NB4 (cell line): ENCODE measurements around the gene GEN1.

Experiments used
- DNase-seq: peaks from one replicate; pipeline ENCODE4 v3.0.0; 2010; ENCODE audit warnings: low read depth
- H3K4me3 ChIP-seq: one replicate; pipeline ENCODE4 v1.5.1; 2011; ENCODE audit warnings: mild to moderate bottlenecking, low read depth, low read length, moderate library complexity
- MYC ChIP-seq: IDR thresholded peaks from 2 replicates; pipeline ENCODE4 v1.6.1; 2011; ENCODE audit warnings: low read depth, low read length
- POLR2A ChIP-seq: IDR thresholded peaks from 2 replicates; pipeline ENCODE4 v1.6.1; 2011; ENCODE audit warnings: mild to moderate bottlenecking; ENCODE audit not compliant: insufficient read length; ENCODE audit errors: extremely low read depth
- TF ChIP-seq, protein P1 (sequence below): IDR thresholded peaks from 2 replicates; pipeline ENCODE4 v1.6.1; 2011; ENCODE audit warnings: low read depth, low read length
- TF ChIP-seq, protein P2 (sequence below): IDR thresholded peaks from one replicate; pipeline ENCODE4 v1.5.1; 2012; ENCODE audit warnings: low read depth, low read length

The GEN1 gene

DNA sequence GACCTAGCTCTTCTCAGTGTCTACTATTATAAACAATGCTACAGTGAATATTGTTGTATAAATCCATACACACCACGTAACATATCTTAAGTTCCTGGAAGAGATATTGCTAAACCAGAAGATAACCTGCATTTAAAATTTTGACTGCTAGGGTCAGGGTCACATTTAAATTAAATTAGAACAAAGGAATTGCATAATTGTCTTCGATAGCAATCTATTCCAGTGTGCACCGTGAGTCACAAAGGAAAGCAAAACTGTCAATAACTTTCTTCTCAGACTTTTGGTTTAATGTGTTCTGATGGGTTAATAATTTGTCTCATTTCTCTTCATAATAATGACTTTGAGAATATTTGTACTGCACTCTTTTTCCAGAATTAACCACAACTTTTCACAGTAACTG, 4.2 kb downstream of the GEN1 start:
- peak overlapping the region; percentile 18 for H3K4me3 ChIP-seq
- peak; percentile 46 for DNase-seq
- TF ChIP-seq MYC (no peak), POLR2A (no peak)
- TF ChIP-seq, protein P1, sequence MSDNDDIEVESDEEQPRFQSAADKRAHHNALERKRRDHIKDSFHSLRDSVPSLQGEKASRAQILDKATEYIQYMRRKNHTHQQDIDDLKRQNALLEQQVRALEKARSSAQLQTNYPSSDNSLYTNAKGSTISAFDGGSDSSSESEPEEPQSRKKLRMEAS: no peak
- TF ChIP-seq, protein P2, sequence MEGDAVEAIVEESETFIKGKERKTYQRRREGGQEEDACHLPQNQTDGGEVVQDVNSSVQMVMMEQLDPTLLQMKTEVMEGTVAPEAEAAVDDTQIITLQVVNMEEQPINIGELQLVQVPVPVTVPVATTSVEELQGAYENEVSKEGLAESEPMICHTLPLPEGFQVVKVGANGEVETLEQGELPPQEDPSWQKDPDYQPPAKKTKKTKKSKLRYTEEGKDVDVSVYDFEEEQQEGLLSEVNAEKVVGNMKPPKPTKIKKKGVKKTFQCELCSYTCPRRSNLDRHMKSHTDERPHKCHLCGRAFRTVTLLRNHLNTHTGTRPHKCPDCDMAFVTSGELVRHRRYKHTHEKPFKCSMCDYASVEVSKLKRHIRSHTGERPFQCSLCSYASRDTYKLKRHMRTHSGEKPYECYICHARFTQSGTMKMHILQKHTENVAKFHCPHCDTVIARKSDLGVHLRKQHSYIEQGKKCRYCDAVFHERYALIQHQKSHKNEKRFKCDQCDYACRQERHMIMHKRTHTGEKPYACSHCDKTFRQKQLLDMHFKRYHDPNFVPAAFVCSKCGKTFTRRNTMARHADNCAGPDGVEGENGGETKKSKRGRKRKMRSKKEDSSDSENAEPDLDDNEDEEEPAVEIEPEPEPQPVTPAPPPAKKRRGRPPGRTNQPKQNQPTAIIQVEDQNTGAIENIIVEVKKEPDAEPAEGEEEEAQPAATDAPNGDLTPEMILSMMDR: no peak

DNA sequence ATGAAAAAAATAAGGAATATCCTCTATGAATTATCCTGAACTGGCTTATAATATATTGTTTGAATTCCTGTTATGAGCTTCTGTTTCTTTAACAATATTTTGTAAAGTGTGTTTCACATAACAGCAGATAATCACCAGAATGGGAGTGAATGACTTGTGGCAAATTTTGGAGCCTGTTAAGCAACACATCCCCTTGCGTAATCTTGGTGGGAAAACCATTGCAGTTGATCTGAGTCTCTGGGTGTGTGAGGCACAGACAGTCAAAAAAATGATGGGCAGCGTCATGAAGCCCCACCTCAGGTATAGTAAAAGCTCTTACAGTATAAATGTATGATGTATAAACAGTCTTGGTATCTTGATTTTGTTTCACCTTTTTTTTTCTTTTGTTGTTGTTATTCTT, 5.9 kb downstream of the GEN1 start:
- TF ChIP-seq POLR2A: no peak
- TF ChIP-seq MYC: no peak
- TF ChIP-seq, protein P1: no peak
- TF ChIP-seq, protein P2: no peak
- H3K4me3 ChIP-seq: no peak overlapping the region
- peak; percentile 88 for DNase-seq

DNA sequence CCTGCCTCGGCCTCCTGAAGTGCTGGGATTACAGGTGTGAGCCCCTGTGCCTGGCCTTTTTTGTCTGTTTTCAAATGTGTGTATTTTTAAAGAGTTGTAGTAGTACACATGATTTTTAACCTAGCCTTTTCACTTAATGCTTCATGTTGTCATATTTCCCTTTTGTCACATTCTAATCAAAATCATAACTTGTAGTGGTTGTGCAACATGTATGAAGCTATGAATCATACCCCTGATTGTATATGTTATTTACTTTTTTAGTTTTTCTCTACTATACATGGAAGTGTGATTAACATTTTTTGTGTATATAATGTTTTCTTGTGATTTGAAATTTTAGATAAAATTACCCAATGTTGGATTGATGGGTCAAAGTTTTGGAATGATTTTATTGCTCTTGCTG, 8.5 kb downstream of the GEN1 start:
- H3K4me3 ChIP-seq: no peak overlapping the region
- no peak for TF ChIP-seq POLR2A
- TF ChIP-seq, protein P1: no peak
- no peak for DNase-seq

DNA sequence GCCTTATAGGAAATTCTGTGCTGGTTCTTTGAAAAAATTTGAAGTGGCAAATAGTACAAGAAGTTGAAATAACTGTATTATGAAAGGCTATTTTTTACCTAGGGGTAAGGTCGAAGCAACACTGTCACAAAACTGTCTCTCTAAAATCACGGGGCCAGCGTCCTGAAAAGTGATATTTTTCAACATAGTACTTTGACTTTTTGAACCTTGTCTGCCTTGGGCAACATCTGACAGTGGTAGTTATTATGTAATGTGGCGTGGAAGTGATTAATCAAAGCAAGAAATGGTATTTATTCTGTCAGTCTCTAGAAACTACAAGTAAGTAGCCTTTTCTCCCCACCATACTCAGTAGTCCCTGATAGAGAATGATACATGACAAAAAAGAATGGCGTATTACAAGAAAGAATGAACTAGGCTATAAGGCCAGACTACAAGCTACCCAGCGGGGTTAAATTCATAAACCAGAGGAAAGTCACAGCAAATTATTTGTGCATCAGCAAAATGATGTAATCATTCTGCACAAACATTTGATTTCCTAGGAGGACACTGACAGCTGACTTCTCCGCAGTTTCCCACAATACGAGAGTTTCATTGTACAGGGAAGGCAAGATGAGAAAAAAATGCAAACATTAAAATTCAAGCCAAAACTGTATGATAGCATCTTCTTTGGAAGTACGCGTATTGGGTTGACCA, 9.8 kb downstream of the GEN1 start:
- DNase-seq: no peak
- TF ChIP-seq MYC: no peak
- TF ChIP-seq, protein P1: no peak
- TF ChIP-seq POLR2A: no peak
- TF ChIP-seq, protein P2: no peak
- H3K4me3 ChIP-seq: no peak overlapping the region

DNA sequence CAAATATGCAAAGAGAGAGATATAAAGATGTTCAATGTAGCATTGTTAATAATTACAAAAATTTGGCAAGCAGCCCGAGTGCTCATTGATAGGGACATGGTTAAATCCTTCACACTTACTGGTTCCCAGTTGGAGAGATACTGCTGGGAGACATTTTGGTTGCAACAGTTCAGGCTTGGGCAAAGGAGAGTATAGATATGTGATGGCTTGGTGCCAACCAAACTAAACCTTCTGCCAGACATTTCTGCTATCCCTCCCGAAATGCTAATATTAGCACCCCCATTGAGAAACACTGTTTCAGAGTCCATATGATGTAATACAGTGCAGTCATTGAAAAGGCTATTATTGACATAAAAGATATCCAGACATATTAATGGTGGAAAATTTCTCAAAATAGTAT, 11.5 kb downstream of the GEN1 start:
- no peak for TF ChIP-seq POLR2A
- no peak for TF ChIP-seq MYC
- TF ChIP-seq, protein P1: no peak
- TF ChIP-seq, protein P2: no peak
- H3K4me3 ChIP-seq: no peak overlapping the region
- DNase-seq: no peak

DNA sequence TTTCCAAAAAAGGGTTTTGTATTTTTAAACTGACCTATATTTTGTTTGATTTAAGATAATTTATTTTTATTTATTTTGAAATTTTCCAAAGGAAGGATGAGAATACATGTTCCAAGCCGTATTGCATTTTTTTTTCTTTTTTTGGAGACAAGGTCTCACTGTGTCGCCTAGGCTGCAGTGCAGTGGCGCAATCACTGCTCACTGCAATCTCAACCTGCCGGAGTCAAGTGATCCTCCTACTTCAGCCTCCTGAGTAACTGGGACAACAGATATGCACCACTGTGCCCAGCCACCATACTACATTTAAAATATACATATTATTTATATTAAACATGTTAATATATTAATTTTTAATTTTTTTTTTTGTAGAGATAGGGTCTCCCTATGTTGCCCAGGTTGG, 15.0 kb downstream of the GEN1 start:
- DNase-seq: no peak
- TF ChIP-seq POLR2A: no peak
- TF ChIP-seq, protein P2: no peak
- TF ChIP-seq, protein P1: no peak
- TF ChIP-seq MYC: no peak
- no peak overlapping the region for H3K4me3 ChIP-seq
